Hippocampal formation (tissue), 2 donors: ENCODE measurements around the gene SKA2.
"Not testable (repeated sequence)": the region's sequence is repeated elsewhere in the genome, so short reads cannot be mapped to it uniquely, and the experiment has no call there.

Experiments used
- DNase-seq, 2 donors: peaks; one replicate each; lab custom pipeline; 2025; lab: John Stamatoyannopoulos, UW

Gene SKA2

GRCh38 chr17:59151591-59151990 is 3.4 kb downstream of the SKA2 start:
- no peak for DNase-seq

- DNase-seq: no peak
Measured at GRCh38 chr17:59151006-59151405, 4.0 kb downstream of the SKA2 start.

GRCh38 chr17:59149841-59150511 is 5.0 kb downstream of the SKA2 start:
- no peak for DNase-seq

- no peak for DNase-seq
Measured at GRCh38 chr17:59149051-59149450, 5.9 kb downstream of the SKA2 start.

DNA sequence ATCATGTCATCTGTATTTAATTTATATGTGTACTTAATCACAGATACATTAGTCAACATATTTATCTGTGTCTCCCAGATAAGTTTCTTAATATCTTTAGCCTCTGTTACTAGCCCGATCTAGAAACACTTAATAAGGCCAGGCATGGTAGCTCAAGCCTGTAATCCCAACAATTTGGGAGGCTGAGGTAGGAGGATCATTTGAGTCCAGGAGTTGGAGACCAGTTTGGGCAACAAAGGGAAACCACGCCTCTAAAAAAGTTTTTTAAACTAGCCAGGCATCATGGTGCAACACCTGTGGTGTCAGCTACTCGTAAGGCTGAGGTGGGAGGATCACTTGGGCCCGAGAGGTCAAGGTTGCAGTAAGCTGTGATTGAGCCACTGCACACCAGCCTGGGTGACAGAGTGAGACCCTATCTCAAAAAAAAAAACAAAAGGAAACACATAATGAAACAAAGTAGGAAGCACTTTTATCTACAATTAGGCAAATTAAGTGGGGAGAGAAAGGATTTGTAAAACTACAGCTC is 9.4 kb downstream of the SKA2 start:
- DNase-seq: no peak

GRCh38 chr17:59141860-59142259 is 13.1 kb downstream of the SKA2 start:
- DNase-seq: no peak

GRCh38 chr17:59139939-59140338 is 15.0 kb downstream of the SKA2 start:
- no peak for DNase-seq

DNA sequence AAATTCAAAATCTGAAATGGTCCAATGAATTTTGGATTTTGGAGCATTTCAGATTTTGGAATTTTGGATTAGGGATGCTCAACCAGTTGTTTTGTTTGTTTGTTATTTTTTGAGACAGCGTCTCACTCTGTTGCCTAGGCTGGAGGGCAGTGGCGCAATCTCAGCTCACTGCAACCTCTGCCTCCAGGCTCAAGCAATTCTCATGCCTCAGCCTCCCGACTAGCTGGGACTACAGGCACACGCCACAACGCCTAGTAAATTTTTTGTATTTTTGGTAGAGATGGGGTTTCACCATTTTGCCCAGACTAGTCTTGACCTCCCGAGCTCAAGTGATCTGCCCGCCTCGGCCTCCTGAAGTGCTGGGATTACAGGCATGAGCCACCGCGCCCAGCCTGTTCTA is 16.6 kb downstream of the SKA2 start:
- DNase-seq: not testable (repeated sequence)

GRCh38 chr17:59131131-59131530 is 23.9 kb downstream of the SKA2 start:
- no peak for DNase-seq

DNA sequence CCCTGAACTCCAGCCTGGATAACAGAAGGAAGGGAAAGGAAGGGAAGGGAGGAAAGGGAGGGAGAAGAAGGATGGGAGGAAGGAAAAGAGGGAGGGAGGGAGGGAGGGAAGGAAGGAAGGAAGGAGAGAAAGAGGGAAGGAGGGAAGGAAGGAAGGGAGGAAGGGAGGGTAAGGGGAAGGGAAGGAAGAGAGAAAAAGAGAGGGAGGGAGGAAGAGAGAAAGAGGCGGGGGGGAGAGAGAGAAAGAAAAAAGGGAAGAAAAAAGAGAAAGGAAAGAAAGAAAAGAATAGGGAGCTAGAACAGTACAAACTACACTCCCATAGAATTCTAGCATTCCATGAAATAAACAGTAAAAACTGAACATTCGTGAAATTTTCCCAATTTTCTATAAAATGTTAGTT is 25.2 kb downstream of the SKA2 start:
- DNase-seq: no peak

- no peak for DNase-seq
Measured at GRCh38 chr17:59126809-59127417, 28.1 kb downstream of the SKA2 start.

GRCh38 chr17:59124665-59125064 is 30.3 kb downstream of the SKA2 start:
- no peak for DNase-seq

- DNase-seq: no peak
Measured at GRCh38 chr17:59121901-59122480, 33.0 kb downstream of the SKA2 start.

DNA sequence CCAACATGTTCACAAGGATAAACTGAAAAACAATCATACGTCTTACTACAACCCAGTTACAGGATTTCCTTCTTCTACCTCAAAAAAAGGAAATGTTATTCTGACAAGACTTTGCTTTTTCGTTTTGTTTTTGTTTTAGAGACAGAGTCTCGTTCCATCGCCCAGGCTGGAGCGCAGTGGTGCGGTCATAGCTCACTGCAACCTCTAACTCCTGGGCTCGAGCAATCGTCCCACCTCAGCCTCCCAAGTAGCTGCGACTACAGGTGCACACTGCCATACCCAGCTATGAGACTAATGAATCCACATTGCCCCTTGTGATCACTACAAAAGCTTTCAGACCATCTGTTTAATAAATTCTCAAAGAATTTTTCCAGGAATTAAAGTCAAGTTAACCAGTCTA is 39.5 kb downstream of the SKA2 start:
- DNase-seq: no peak

GRCh38 chr17:59111539-59111938 is 43.4 kb downstream of the SKA2 start:
- DNase-seq: no peak

GRCh38 chr17:59110973-59111372 is 44.0 kb downstream of the SKA2 start:
- no peak for DNase-seq

DNA sequence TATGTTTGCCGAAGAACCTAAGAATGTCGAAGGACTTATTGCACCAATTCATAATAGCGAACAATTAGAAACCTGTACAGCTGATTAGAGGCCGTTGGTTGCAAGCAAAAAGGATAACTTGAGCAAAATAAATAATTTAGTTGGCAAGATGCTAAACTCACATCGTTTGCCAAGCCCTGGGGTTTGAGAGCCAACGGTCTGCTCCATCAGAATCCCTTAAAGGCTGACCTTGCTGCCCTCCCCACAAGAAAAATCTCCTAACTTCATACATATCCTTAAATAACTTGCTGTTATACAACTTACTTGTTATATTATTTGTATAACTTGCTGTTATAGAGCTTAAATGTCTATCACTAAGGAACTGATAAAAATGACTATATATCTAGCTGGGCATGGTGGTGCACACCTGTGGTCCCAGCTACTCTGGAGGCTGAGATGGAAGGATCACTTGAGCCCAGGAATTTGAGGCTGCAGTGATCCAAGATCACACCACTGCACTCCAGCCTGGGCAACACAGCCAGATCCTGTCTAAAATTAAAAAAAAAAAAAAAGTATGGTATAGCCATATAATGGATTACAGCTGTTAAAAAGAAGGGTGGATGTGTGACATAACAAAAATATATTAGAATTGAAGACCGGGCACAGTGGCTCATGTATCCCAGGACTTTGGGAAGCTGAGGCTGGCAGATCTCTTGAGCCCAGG is 46.4 kb downstream of the SKA2 start:
- DNase-seq: no peak

DNA sequence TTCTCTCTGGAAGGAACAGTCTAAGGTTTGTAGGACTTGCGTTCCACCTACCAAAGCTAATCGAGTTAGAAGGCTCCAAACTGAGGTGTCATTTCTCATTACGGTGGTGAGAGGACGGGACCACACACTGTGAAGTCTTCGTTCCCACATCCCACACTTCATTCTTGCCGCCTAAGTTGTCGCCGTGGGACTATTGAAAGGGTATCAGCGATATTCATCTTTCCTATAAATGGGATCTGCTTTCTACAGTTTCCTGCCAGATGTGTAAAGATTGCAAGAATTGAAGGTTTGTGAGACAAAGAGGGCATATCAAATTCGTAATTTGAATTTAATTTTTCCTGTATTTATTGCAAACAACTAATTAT is 47.7 kb downstream of the SKA2 start:
- DNase-seq: peak in 1 of 2 donors; percentile 31

- peak; percentile 93 for DNase-seq
Measured at GRCh38 chr17:59106463-59107305, 48.3 kb downstream of the SKA2 start, which contains the start of gene TRIM37. TSS of gene TRIM37 (minus strand) at chr17:59106880. CDS start at chr17:59106461, 419 bp downstream.

DNA sequence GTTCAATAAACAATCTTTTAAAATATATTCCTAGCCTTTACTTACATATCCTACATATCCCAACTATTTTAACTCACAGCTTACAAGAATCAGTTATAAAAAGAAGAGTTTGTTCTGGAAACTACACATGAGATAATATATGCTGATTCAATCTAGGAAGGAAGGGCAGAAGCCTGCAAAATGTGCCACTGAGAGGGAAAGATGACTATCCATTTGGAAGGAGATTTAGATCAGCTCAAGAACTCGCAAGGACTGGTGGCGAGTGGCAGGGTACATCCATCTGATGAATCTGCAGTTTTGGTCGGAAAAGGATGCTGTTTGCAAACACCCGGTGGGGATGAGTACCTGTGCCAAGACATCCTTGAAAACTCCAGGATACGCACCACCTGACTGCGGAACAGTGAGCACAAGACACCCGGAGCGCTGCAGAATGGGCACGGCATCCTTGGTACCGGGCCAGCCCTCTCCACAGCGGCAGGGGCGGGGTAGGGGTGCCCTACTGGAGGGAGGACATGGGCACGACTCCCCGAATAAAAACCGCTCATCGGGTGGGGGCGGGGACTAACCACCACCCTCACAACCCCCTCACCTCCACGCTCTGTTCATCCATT is 49.0 kb downstream of the SKA2 start:
- DNase-seq: peak; percentile 34 to 45

- DNase-seq: no peak
Measured at GRCh38 chr17:59101178-59101577, 53.8 kb downstream of the SKA2 start.
